ENCODE results near the gene RPS19BP1.

DNA sequence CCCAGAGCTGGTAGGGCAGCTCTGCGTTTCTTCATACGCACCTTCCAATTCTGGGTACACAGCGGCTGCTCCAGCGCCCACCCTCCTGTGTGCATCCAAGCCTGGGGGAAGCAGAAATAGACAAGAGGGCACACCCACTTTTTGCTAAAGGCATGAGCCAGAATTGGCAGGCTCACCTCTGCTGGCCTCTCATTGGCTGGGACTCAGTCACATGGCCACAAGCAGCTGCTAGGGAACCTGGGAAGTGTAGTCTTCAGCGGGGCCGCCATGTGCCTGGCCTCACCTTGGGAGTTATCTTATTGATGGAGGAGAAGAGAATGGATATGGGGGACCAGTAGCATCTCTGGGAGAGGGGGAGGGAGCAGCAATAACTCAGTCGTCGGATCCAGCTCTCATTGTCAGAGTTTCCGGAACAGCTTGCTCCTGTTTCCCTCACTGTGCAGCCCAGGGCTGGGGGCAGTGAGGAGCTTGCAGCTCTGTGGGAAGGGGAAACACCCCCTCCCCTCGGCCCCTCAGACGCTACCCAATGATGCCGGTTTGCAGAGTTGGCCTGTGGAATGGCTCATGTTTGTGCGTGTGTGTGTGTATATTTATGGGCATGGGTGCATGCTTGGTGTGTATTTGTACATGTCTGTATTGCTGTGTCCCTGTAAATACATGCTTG is 42.3 kb downstream of the RPS19BP1 start:
- TF ChIP-seq, protein P1, sequence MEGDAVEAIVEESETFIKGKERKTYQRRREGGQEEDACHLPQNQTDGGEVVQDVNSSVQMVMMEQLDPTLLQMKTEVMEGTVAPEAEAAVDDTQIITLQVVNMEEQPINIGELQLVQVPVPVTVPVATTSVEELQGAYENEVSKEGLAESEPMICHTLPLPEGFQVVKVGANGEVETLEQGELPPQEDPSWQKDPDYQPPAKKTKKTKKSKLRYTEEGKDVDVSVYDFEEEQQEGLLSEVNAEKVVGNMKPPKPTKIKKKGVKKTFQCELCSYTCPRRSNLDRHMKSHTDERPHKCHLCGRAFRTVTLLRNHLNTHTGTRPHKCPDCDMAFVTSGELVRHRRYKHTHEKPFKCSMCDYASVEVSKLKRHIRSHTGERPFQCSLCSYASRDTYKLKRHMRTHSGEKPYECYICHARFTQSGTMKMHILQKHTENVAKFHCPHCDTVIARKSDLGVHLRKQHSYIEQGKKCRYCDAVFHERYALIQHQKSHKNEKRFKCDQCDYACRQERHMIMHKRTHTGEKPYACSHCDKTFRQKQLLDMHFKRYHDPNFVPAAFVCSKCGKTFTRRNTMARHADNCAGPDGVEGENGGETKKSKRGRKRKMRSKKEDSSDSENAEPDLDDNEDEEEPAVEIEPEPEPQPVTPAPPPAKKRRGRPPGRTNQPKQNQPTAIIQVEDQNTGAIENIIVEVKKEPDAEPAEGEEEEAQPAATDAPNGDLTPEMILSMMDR (IDR thresholded peaks at IDR 0.05): no peak
- no peak for TF ChIP-seq POLR2A (IDR thresholded peaks at IDR 0.05)
